Lower lobe of right lung (tissue), 2 donors: ENCODE results near the gene SH3PXD2B. TPM values are rescaled to one million over a fixed set of nuclear protein-coding genes. Genes with fewer than 3 reads are reported as not detected.
"Not testable (repeated sequence)": the region's sequence is repeated elsewhere in the genome, so short reads cannot be mapped to it uniquely, and the experiment has no call there.

ENCODE experiments used
- ATAC-seq, 2 donors: fragments of 200-7000 bp; cut with Tn5 transposase; one replicate each; pipeline ENCODE4 v1.9.1; 2020 to 2022; ENCODE audit warnings: mild to moderate bottlenecking in 2 of 2, moderate library complexity in 2 of 2
- DNase-seq: peaks from one replicate; pipeline ENCODE4 v3.0.0-alpha.2; 2020
- H3K27ac ChIP-seq: fragments of 200-600 bp; one replicate; pipeline ENCODE4 v1.8.0; 2022
- H3K27me3 ChIP-seq: fragments of 200-600 bp; one replicate; pipeline ENCODE4 v1.8.0; 2022; ENCODE audit warnings: low read depth
- H3K36me3 ChIP-seq: fragments of 200-600 bp; one replicate; pipeline ENCODE4 v1.8.0; 2022; ENCODE audit warnings: mild to moderate bottlenecking
- H3K4me1 ChIP-seq: fragments of 200-600 bp; one replicate; pipeline ENCODE4 v1.8.0; 2022
- H3K4me3 ChIP-seq: fragments of 200-600 bp; one replicate; pipeline ENCODE4 v1.8.0; 2022; ENCODE audit warnings: mild to moderate bottlenecking
- H3K9me3 ChIP-seq: fragments of 200-600 bp; one replicate; pipeline ENCODE4 v1.8.0; 2022
- CTCF ChIP-seq: fragments of 200-600 bp; IDR thresholded peaks from one replicate; pipeline ENCODE4 v1.8.0; 2022; ENCODE audit warnings: antibody characterized with exemption, mild to moderate bottlenecking
- intact Hi-C: fragments of 100-400 bp; cut with DNase I; formaldehyde crosslinking; loops from one replicate; pipeline ENCODE4 v1.11.0; 2022
- total RNA-seq: library from RNA; stranded (reverse); fragmentation: NEBNext Ultra II Directional; extraction: Animal tissue kit (Norgen Biotek cat#: 25700); gene quantifications from one replicate; pipeline ENCODE4 v1.2.1, GENCODE V29; 2021
- donor health status: DM: no; HTN: yes; CAD: no; lungs with severe emphysema.

SH3PXD2B gene
- total RNA-seq, 1 donor from 2014 or later, result 49.8 TPM

- ATAC-seq, result peak in 1 of 2 donors; percentile 53
- DNase-seq, result no peak
- H3K36me3 ChIP-seq, result peaks cover 6% of the 10 kb centered on the region
Measured at GRCh38 chr5:172370237-172370640, 84.1 kb downstream of the SH3PXD2B start.

GRCh38 chr5:172368699-172369098, 85.6 kb downstream of the SH3PXD2B start:
- H3K4me1 ChIP-seq, ATAC-seq, DNase-seq, H3K4me3 ChIP-seq, intact Hi-C loops, H3K27ac ChIP-seq, H3K27me3 ChIP-seq, H3K36me3 ChIP-seq: not testable (repeated sequence)
- H3K9me3 ChIP-seq, result peaks cover 10% of the 10 kb centered on the region

More at GRCh38 chr5:172370237-172370640, 84.1 kb downstream of the SH3PXD2B start:
- Histone ChIP-seq H3K27me3 (no peaks in the 10 kb centered on the region), H3K4me1 (no peaks in the 10 kb centered on the region), H3K4me3 (no peak overlapping the region), H3K9me3 (peaks cover 10% of the 10 kb centered on the region), H3K27ac (no peak overlapping the region)
- intact Hi-C loops, result no loop called here
- TF ChIP-seq CTCF, result no peak

GRCh38 chr5:172365948-172366608, 88.2 kb downstream of the SH3PXD2B start:
- Histone ChIP-seq H3K4me3 (no peak overlapping the region), H3K4me1 (no peaks in the 10 kb centered on the region), H3K36me3 (peaks cover 6% of the 10 kb centered on the region), H3K9me3 (peaks cover 6% of the 10 kb centered on the region), H3K27ac (no peak overlapping the region), H3K27me3 (no peaks in the 10 kb centered on the region)
- no peak for ATAC-seq
- peak; percentile 17 for DNase-seq
- intact Hi-C loops, result no loop called here
- TF ChIP-seq CTCF, result no peak

GRCh38 chr5:172364773-172365172, 89.6 kb downstream of the SH3PXD2B start:
- Histone ChIP-seq H3K4me3 (no peak overlapping the region), H3K36me3 (peaks cover 15% of the 10 kb centered on the region), H3K4me1 (no peaks in the 10 kb centered on the region), H3K27me3 (no peaks in the 10 kb centered on the region), H3K27ac (no peak overlapping the region), H3K9me3 (no peaks in the 10 kb centered on the region)
- TF ChIP-seq CTCF, result no peak
- ATAC-seq (no peak), DNase-seq (no peak)
- intact Hi-C loops, result no loop called here

GRCh38 chr5:172362755-172363154, 91.6 kb downstream of the SH3PXD2B start:
- intact Hi-C loops, result no loop called here
- ATAC-seq, result no peak
- no peak for DNase-seq

More at GRCh38 chr5:172362755-172363154, 91.6 kb downstream of the SH3PXD2B start:
- H3K27me3 ChIP-seq, result no peaks in the 10 kb centered on the region
- no peak overlapping the region for H3K4me3 ChIP-seq
- TF ChIP-seq CTCF, result no peak
- H3K9me3 ChIP-seq, result no peaks in the 10 kb centered on the region
- H3K27ac ChIP-seq, result no peak overlapping the region
- peaks cover 35% of the 10 kb centered on the region for H3K36me3 ChIP-seq
- no peaks in the 10 kb centered on the region for H3K4me1 ChIP-seq
